Measurements from ENCODE around the gene DLG4.

The DLG4 gene

DNA sequence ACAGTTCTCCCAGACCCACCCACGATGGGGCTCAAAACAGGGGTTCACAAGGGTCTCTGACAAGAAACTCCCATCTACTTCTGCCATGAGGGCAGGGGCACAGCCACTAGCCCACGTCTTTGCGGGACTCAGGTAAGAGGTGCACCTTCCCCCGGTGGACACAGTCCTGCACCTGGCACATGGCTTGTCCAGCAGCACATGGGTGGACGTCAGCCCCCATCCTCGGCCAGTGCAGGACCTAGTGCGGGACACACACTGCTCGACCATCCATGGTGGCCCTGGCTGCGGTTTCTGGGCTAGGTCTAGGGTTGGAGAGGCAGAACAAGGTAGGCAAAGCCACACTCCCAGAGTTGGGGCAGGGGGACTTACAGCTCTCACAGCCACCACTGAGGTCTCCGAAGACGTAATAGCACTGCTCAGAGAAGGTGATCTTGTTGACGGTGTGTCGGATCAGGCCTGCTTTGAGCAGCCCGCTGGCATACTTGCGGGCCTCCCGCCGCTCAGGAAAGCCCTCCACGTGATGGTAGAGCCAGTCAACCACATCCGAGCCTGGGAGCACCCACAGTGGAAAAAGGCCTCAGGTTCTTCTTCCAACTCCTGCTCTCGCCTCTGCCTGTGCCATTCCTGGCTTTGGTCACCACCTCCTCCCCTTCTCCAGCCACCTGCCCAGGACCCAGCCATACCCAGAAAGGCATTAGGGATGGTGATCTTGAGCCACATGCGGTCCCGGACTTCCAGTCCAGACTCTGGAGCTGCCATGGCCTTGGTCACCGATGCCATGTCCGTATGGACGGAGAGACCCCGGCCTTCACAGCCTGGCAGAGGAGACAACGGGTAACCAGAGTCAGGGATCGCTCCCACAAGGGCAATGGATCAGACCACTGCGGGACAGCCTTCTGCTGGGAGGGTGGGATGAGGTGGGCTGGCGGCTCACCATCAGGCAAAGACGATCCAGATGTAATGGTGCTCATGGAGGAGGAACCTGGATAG lies 7.4 kb upstream of the DLG4 start:
- no peak for DNase-seq

DNA sequence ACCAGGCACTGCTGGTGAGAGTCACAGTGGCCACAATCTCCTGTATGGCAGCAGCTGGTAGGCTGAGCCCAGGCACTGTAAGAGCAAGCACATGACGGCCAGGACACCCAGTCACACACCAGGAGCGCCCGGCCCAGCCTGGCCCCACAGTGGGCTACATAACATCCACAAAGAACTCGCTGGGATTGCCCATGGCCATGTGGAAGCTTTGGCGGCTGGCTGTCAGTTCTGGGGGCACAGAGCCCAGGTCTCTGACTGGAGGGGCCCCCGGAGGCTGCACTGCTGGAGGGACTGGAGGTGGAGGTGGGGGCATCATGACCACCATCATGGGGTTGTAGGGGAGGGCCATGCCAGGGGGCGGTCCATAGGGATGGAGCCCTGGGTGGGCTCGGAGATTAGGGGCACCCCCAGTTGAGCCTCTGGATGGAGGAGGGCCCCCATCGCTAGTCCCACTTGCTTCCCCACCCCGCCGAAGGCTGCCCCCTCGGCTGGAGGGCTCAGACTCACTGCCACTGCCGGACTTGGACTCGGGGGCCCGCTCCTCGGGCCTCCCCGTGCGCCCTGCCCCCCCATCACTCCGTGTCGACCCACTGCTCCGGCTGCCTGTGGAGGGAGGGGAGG lies 6.2 kb upstream of the DLG4 start:
- DNase-seq: no peak

- DNase-seq: no peak
Observed at GRCh38 chr17:7224661-7225111, 5.0 kb upstream of the DLG4 start.

- DNase-seq: no peak
Observed at GRCh38 chr17:7224110-7224509, 4.5 kb upstream of the DLG4 start.

- DNase-seq: no peak
Observed at GRCh38 chr17:7223375-7223774, 3.7 kb upstream of the DLG4 start.

DNA sequence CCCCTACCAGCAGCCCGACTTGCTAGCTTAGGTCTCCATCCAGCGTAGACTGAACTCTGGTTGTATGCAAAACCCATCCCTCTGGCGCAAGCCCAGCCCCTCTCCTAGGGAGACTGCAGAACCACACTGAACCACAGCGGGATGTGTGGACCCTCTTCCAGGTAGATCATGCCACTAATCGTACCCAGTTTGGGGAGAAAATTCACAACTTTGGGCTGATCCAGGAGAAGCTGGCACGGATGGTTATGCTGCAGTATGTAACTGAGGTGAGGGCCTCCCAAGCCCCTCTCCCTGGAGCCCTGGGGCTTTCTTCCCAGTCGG lies 3.3 kb upstream of the DLG4 start:
- DNase-seq: no peak

DNA sequence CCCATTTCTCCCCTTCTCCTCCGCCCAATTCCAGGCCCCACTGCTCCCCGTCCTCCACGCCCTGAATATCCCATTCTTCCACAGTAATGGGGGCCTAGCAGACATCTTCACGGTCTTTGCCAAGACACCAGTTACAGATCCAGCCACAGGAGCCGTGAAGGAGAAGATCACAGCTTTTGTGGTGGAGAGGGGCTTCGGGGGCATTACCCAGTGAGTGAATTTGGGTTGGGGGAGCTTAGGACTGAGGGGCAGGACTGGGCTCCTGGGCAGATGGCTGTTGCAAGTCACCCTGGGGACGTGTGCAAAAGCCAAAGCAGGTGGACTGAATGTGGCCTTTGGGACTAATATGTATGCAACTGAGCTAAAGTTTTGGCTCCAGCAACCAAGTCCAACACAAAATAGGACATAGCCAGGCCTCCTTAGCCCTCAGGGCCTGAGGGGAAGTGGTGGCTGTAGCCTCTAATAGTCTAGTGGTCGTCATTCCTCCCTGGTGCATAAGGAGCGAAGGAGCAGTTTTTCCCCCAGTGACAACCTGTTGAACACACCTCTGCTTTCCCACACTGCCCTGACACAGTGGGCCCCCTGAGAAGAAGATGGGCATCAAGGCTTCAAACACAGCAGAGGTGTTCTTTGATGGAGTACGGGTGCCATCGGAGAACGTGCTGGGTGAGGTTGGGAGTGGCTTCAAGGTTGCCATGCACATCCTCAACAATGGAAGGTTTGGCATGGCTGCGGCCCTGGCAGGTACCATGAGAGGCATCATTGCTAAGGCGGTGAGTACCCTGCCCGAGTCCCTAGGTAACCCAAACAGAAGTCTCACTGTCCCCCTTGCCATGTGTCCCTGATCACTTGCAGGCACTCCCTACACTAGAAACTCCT lies 2.7 kb upstream of the DLG4 start:
- no peak for DNase-seq

DNA sequence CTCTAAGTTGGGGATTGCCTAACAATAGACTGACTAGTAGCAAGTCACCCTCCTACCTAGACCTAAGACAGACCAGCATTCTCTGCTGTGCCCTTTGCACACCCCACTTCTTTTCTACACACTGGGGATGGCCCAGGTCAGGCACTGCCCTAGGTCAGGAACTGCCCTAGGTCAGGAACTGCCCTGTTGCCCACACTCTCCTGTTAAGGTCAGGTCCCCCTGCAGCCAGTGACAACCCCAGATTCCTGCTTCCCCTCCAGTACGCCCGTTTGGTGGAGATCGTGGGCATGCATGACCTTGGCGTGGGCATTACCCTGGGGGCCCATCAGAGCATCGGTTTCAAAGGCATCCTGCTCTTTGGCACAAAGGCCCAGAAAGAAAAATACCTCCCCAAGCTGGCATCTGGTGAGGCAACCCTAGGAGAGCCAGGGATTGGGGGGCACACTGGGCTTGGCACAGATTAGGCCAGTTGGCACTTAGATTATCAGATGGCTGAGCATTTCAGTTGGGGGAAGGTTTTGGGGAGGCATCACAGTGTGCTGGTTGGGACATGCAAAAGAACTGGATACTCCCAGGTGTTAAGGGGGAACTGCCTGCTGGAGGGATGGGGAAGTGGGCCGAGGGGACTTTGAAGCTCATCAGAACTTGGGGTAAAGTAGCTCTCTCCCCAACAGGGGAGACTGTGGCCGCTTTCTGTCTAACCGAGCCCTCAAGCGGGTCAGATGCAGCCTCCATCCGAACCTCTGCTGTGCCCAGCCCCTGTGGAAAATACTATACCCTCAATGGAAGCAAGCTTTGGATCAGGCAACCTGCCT lies 1.8 kb upstream of the DLG4 start:
- no peak for DNase-seq

DNA sequence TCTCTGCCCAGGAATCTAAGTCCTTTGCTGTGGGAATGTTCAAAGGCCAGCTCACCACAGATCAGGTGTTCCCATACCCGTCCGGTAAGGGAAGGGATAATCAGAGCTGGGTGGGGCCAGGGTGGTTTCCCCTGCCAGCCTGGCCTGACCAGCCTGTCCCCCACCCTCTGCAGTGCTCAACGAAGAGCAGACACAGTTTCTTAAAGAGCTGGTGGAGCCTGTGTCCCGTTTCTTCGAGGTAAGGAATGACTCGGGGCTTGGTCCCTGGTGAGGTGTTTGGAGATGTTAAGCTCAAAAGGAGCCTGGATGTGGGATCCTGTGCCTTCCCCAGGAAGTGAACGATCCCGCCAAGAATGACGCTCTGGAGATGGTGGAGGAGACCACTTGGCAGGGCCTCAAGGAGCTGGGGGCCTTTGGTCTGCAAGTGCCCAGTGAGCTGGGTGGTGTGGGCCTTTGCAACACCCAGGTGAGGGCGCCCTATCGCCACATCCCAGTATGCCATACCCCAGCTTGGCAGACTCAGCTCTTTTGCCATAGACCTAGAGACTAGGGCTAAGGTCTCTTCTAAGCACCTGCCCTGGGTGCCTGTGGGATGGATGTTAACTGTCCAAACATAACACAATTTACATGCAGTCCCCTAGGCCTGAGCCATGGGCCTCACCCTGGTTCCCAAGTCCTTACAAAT lies 1.1 kb upstream of the DLG4 start:
- DNase-seq: peak; percentile 51

DNA sequence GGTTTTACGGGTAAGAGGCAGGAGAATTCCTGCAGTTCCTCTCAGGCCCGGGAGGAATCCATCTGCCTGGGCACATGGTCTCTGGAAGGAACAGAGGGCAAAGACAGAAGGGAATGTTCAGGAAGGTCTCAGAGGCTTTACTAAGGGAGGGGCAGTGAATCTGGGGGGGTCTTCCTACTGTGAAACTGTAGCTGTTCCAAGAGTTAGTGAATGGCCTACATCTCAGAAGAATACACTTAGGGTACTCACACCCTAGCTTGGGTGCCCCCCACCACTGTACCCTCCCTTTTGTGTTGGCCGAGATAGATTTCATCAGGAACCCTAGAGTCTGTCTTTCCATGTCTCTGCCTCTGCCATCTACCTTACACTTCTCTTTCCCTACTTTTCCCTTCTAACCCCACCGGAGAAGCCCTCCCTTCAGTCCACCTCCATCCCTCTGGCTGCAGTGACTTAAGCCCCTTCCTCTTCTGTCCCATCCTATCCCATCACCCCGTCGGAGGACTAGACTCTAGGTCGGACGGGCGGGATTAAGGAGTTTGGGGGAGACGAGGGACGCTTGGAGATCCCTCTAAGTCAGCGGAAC lies 316 bp downstream of the DLG4 start:
- no peak for DNase-seq

DNA sequence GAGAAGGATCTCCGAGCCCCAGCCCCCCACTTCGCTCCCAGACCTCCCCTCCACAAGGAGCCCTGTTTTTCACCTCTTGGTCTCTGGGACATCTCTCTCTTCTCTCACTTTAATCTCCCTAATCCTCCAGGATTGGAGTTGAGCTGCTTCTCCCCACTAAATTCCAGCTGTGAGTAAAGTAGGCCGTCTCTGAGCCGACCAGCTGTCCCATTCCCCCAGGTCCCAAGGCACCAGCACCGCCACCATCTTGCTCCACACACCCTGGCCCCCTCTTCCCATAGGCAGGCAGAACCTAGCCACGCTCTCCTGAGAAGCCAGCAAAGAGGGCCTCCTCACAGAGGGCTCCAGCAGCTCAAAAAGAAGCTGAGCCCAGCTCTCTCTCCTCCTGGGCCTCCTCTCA lies 878 bp downstream of the DLG4 start:
- DNase-seq: no peak

DNA sequence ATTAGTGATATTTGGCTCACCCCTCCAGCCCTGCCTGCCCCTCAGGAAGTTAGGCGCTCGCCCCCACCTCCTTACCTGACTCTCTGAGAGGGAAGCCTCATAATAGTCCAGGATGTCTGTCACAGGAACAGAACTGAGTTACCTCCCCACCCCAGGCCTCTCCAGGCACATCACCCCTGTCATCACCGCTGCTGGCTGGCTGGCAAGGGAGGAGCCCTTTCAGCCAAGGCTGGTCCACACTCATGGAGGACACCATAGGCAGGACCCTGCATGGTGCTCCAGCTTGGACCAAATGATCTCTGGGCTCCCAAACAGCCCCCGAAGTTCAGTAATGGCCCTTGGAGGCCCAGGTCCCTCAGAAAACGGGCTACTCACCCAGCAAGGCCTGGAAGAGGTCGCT lies 1.5 kb downstream of the DLG4 start:
- DNase-seq: no peak

GRCh38 chr17:7217113-7217987 lies 2.3 kb downstream of the DLG4 start:
- peak; percentile 43 for DNase-seq

GRCh38 chr17:7216242-7217112 lies 3.2 kb downstream of the DLG4 start:
- DNase-seq: no peak

GRCh38 chr17:7215652-7216180 lies 3.9 kb downstream of the DLG4 start:
- no peak for DNase-seq

DNA sequence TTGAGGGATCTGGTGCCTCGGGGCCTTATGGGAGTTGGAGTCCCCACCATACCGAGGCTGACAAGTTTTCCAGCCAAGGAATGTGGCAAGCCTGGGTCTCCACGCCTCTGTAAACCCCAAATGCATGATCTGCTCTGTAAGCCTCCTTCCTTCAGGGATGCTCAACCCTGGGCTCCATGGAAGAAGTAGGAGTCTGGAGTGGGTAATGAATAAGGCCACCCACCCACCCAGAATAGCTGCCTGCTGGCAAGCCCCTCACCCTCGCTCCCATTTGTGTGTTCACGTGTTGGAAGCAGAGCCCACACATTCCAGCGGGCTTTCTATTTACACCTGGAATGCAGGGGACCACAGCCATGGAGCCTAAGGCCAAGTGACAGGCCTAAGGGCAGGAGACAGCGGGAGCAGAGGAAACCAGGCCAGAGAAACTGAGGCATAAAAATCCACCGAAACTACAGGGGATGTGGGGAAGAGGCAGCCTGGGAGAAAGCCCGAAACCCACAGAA lies 4.4 kb downstream of the DLG4 start:
- DNase-seq: no peak

GRCh38 chr17:7214300-7215135 lies 5.1 kb downstream of the DLG4 start:
- DNase-seq: peak; percentile 98

DNA sequence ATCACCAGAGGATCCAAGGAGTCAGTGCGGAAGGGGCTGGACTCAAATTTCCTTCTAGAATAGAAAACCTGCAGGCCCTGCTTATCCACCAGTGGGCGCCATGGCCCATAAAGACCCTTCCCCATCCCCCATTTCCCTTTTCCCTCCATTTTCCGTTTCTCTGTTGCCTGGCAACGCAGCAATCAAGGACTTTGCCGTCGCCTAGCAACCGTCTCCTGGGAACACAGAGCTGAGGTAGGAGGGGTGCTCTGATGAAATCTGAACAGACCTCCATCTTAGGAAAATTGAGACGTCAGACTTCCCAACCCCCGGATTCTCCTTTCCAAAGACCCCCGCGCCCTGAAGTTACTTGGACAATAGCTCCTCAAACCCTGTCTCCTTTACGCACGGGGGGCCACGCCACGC lies 5.7 kb downstream of the DLG4 start:
- DNase-seq: peak; percentile 83
